GM19035 (cell line): ENCODE results near the gene DPRX.

Experiments
- ATAC-seq: cut with Tn5 transposase; IDR thresholded peaks from one replicate; pipeline ENCODE4 v1.9.1; 2021; ENCODE audit not compliant: unreplicated experiment

The DPRX gene

GRCh38 chr19:53631949-53632407, at the start of gene DPRX:
Gene DPRX, plus strand, starts transcription at chr19:53631999. Its CDS starts 108 bp downstream, at chr19:53632107.
- no peak for ATAC-seq

- no peak for ATAC-seq
Observed at GRCh38 chr19:53583181-53583580, 48.6 kb upstream of the DPRX start.

GRCh38 chr19:53586277-53586691, 45.5 kb upstream of the DPRX start:
- ATAC-seq, result no peak

GRCh38 chr19:53594811-53595509, 36.8 kb upstream of the DPRX start:
- no peak for ATAC-seq

- no peak for ATAC-seq
Observed at GRCh38 chr19:53595510-53595867, 36.3 kb upstream of the DPRX start.

- ATAC-seq, result no peak
Observed at GRCh38 chr19:53596056-53596455, 35.7 kb upstream of the DPRX start.

GRCh38 chr19:53597023-53597422, 34.8 kb upstream of the DPRX start:
- no peak for ATAC-seq

GRCh38 chr19:53598361-53598760, 33.4 kb upstream of the DPRX start:
- no peak for ATAC-seq

- ATAC-seq, result no peak
Observed at GRCh38 chr19:53600217-53600616, 31.6 kb upstream of the DPRX start.

GRCh38 chr19:53606031-53606430, 25.8 kb upstream of the DPRX start:
- ATAC-seq, result no peak

- no peak for ATAC-seq
Observed at GRCh38 chr19:53608381-53608780, 23.4 kb upstream of the DPRX start.

GRCh38 chr19:53612762-53613526, 18.9 kb upstream of the DPRX start:
- no peak for ATAC-seq

- ATAC-seq, result no peak
Observed at GRCh38 chr19:53621885-53622740, 9.7 kb upstream of the DPRX start.

- no peak for ATAC-seq
Observed at GRCh38 chr19:53624771-53625545, 6.8 kb upstream of the DPRX start.

- ATAC-seq, result no peak
Observed at GRCh38 chr19:53626486-53626885, 5.3 kb upstream of the DPRX start.

GRCh38 chr19:53626976-53627375, 4.8 kb upstream of the DPRX start:
- no peak for ATAC-seq

GRCh38 chr19:53634768-53635167, 3.0 kb downstream of the DPRX start:
- no peak for ATAC-seq

GRCh38 chr19:53639471-53639870, 7.7 kb downstream of the DPRX start:
- ATAC-seq, result no peak

GRCh38 chr19:53642381-53643099, 10.7 kb downstream of the DPRX start:
- ATAC-seq, result no peak
